Neutrophil (primary cell): Measurements from ENCODE around the gene CMSS1.

Experiments
- H3K27ac ChIP-seq: fragments of 200-600 bp; sonication (generic); 2 replicates; pipeline ENCODE4 v1.5.1; 2016; ENCODE audit warnings: mild to moderate bottlenecking, moderate library complexity
- H3K27me3 ChIP-seq: fragments of 200-600 bp; sonication (generic); 2 replicates; pipeline ENCODE4 v1.6.0; 2016; ENCODE audit warnings: mild to moderate bottlenecking
- H3K36me3 ChIP-seq: fragments of 200-600 bp; sonication (generic); 2 replicates; pipeline ENCODE4 v1.5.1; 2017
- H3K4me1 ChIP-seq, 2 experiments: fragments of 200-600 bp in 1 of 2; sonication (generic) in 1 of 2; 1 replicate in 1 of 2; 2 replicates in 1 of 2; pipeline versions ENCODE4 v1.5.1 to v1.6.1; 2013 to 2016; ENCODE audit warnings: low read depth in 1 of 2, low read length in 1 of 2, mild to moderate bottlenecking in 1 of 2, moderate library complexity in 1 of 2; ENCODE audit not compliant: control insufficient read depth in 1 of 2, insufficient read depth in 1 of 2
- H3K4me3 ChIP-seq, 2 experiments: fragments of 200-600 bp in 1 of 2; sonication (generic) in 1 of 2; 1 replicate in 1 of 2; 2 replicates in 1 of 2; pipeline ENCODE4 v1.5.1; 2013 to 2016; ENCODE audit warnings: low read depth in 1 of 2, low read length in 1 of 2, mild to moderate bottlenecking in 1 of 2, moderate library complexity in 1 of 2
- H3K9me3 ChIP-seq: fragments of 200-600 bp; sonication (generic); 2 replicates; pipeline ENCODE4 v1.5.1; 2016
- TF ChIP-seq, protein P1 (sequence below): fragments of 200-600 bp; sonication (generic); IDR thresholded peaks from 2 replicates; pipeline ENCODE4 v1.5.1; 2016; ENCODE audit warnings: antibody characterized with exemption

The CMSS1 gene

DNA sequence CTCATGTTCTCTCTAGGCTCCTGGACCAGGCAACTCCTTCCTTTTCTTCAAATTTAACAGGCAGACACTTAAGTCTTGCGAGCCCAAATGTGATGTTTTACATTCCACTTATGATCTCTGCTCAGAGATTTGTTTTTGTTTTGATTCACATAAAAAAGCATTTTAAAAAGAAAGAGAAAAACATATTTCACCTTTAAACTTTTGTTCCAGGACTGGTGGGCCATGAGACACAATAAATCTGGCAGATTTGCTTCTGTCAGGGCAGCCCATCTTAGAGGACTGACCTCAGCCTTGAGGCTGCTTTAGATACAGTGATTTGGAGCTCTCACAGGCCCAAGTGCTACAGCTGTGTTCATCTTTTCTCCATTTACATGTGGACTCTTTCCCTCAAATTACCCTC, 52.0 kb downstream of the CMSS1 start:
- Histone ChIP-seq H3K36me3 (no peaks in the 10 kb centered on the region), H3K27ac (no peak overlapping the region), H3K27me3 (peaks cover 17% of the 10 kb centered on the region), H3K9me3 (no peaks in the 10 kb centered on the region), H3K4me1 (no peaks in the 10 kb centered on the region), H3K4me3 (no peak overlapping the region)
- TF ChIP-seq, protein P1, sequence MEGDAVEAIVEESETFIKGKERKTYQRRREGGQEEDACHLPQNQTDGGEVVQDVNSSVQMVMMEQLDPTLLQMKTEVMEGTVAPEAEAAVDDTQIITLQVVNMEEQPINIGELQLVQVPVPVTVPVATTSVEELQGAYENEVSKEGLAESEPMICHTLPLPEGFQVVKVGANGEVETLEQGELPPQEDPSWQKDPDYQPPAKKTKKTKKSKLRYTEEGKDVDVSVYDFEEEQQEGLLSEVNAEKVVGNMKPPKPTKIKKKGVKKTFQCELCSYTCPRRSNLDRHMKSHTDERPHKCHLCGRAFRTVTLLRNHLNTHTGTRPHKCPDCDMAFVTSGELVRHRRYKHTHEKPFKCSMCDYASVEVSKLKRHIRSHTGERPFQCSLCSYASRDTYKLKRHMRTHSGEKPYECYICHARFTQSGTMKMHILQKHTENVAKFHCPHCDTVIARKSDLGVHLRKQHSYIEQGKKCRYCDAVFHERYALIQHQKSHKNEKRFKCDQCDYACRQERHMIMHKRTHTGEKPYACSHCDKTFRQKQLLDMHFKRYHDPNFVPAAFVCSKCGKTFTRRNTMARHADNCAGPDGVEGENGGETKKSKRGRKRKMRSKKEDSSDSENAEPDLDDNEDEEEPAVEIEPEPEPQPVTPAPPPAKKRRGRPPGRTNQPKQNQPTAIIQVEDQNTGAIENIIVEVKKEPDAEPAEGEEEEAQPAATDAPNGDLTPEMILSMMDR = no peak

DNA sequence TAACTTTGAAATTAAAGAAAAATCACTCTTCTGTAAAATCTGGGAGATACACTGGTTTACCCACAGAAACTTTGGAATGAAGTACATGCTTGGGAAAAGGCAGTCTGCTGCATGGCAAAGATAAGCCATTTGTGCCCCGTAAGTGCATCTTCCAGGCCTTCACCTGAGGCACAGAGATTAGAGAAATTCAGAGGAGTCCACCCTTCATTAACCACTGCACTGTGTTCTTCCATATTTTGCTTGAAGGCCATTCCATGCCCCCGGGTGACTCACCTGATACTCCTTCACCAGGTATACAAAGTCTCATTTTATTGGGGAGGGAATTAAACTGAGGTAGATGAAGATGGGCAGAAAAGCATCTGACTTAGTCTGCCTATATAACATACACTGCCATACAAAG, 53.0 kb downstream of the CMSS1 start:
- TF ChIP-seq, protein P1 = no peak
- H3K27me3 ChIP-seq = peaks cover 28% of the 10 kb centered on the region
- H3K4me3 ChIP-seq = no peak overlapping the region
- H3K36me3 ChIP-seq = no peaks in the 10 kb centered on the region
- H3K9me3 ChIP-seq = no peaks in the 10 kb centered on the region
- H3K4me1 ChIP-seq = peaks cover 4 to 5% of the 10 kb centered on the region in 2 experiments
- no peak overlapping the region for H3K27ac ChIP-seq

DNA sequence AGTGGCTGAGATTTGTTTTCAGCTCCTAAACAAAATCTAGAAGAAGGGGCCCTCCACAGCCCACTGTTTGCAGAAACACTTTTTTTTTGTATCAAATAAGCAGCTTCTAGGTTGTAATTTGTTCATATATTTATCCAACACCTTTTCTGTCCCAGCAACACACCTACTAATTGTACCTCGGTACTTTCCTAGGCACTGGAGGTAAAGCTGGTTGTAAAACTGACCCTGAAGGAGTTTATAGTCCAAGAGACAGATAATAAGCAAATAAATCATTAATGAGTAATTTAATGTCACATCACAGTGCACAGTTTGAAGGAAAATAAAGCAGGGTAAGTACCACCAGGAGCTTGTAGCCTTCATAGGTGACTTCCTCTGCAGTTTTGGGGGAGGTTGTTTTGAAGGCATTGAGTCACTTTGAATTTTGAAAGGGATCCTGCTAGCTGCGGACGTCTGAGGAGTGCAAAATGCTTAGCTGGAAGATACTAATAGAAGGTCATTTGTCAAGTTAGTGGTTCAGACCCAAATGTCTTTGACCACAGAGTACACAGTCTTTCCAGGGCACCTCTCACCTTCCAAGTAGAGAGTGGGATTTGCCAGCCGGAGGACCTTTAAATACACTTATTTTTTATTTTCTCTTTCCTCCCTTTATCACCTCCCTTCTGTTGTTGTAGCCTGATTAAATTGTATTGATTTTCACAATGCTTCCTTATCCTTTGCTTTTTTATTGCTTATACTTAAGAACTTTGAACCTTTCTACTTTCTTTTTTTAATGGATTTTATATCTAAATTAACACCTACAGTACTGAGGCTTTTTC, 53.8 kb downstream of the CMSS1 start:
- Histone ChIP-seq H3K4me1 (peaks cover 11 to 12% of the 10 kb centered on the region in 2 experiments), H3K36me3 (no peaks in the 10 kb centered on the region), H3K9me3 (no peaks in the 10 kb centered on the region), H3K27me3 (peaks cover 35% of the 10 kb centered on the region), H3K4me3 (no peak overlapping the region), H3K27ac (no peak overlapping the region)
- TF ChIP-seq, protein P1 = no peak

DNA sequence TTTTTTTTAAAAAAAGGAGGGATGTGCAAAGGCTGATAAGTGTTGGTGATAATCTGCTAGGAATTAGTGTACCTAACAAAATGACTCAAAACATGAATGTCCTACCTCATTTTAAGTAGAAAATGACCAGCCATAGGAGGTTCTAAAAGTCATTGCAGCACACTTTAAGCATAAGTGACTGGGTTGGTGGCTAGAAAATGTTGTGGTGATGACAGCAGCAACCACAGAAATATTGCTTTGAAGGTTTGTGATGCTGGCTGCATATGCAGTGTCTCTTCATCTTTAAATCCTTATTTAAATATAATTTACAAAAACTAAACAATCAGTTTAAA, 55.2 kb downstream of the CMSS1 start:
- H3K27ac ChIP-seq = no peak overlapping the region
- peaks cover 11 to 15% of the 10 kb centered on the region in 2 experiments for H3K4me1 ChIP-seq
- H3K4me3 ChIP-seq = no peak overlapping the region
- H3K36me3 ChIP-seq = no peaks in the 10 kb centered on the region
- peaks cover 49% of the 10 kb centered on the region for H3K27me3 ChIP-seq
- no peaks in the 10 kb centered on the region for H3K9me3 ChIP-seq
- TF ChIP-seq, protein P1 = no peak

DNA sequence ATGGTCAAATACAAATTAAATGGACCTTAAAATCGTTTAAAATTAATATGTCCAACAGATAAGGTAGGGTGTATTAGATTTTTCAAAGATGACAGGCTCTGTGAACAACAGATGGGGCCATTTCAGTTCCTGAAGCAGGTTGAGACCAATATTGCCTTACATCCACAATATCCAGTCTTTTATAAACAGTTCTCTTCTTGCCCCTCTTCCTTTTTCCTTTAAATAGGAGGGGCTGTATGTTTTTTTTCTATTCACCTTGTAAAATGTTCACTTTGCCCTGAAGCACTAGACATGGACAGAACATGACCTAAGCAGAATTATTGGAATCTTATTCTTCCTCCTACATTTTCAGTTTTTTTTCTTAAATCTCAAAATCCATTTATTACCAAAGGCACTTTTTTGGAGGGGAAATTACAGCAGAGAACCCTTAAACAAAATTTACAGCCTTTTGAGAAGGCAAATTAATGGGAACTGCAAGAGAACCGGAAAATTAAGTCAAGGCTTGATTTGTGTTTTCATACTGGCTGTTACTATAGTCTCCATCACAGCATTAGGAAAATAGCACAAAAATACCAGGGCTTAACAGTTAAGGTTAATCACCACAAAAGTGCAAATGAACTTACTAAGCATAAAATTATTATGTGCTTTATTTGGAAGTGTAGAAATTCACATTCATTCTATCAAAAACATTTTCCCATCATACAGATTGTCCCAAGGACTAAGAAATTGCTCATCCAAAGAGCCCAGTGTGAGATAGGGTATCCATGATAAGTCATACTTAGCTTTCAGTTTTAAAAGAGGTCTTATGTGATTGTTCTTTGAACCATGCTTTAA, 55.8 kb downstream of the CMSS1 start:
- Histone ChIP-seq H3K4me3 (no peak overlapping the region), H3K9me3 (no peaks in the 10 kb centered on the region), H3K36me3 (no peaks in the 10 kb centered on the region), H3K27me3 (peaks cover 53% of the 10 kb centered on the region), H3K27ac (no peak overlapping the region), H3K4me1 (peaks cover 11 to 15% of the 10 kb centered on the region in 2 experiments)
- TF ChIP-seq, protein P1 = no peak
